ENCODE results near the gene SPPL2B. TPM values are rescaled to one million over a fixed set of nuclear protein-coding genes. Genes with fewer than 3 reads are reported as not detected.

SPPL2B gene
- total RNA-seq, 1 experiment from 2014 or later = 14.9 TPM

- Histone ChIP-seq H3K4me3 (no peak overlapping the region), H3K9me3 (no peaks in the 10 kb centered on the region), H3K27me3 (no peaks in the 10 kb centered on the region; the same call in 1 of the 2 replicates), H3K36me3 (no peaks in the 10 kb centered on the region)
- no peak for DNase-seq
Measured at GRCh38 chr19:2315121-2315817, 13.2 kb upstream of the SPPL2B start.

GRCh38 chr19:2315818-2316353 is 12.6 kb upstream of the SPPL2B start:
- DNase-seq = no peak
- Histone ChIP-seq H3K36me3 (no peaks in the 10 kb centered on the region), H3K9me3 (no peaks in the 10 kb centered on the region), H3K4me3 (no peak overlapping the region), H3K27me3 (no peaks in the 10 kb centered on the region; the same call in 1 of the 2 replicates)

- H3K4me3 ChIP-seq = no peak overlapping the region
- no peaks in the 10 kb centered on the region for H3K27me3 ChIP-seq
- no peaks in the 10 kb centered on the region for H3K36me3 ChIP-seq
- no peaks in the 10 kb centered on the region for H3K9me3 ChIP-seq
- no peak for DNase-seq
Measured at GRCh38 chr19:2317300-2317699, 11.2 kb upstream of the SPPL2B start.

- Histone ChIP-seq H3K9me3 (no peaks in the 10 kb centered on the region), H3K4me3 (no peak overlapping the region), H3K36me3 (no peaks in the 10 kb centered on the region), H3K27me3 (no peaks in the 10 kb centered on the region)
- no peak for DNase-seq
Measured at GRCh38 chr19:2317756-2318155, 10.7 kb upstream of the SPPL2B start.

- no peak for DNase-seq
- Histone ChIP-seq H3K27me3 (no peaks in the 10 kb centered on the region), H3K4me3 (no peak overlapping the region), H3K36me3 (no peaks in the 10 kb centered on the region), H3K9me3 (no peaks in the 10 kb centered on the region)
Measured at GRCh38 chr19:2318923-2319322, 9.6 kb upstream of the SPPL2B start.

GRCh38 chr19:2319551-2319950 is 8.9 kb upstream of the SPPL2B start:
- Histone ChIP-seq H3K36me3 (peaks cover under 1% of the 10 kb centered on the region; the same call in 1 of the 2 replicates), H3K9me3 (no peaks in the 10 kb centered on the region), H3K27me3 (no peaks in the 10 kb centered on the region), H3K4me3 (no peak overlapping the region)
- no peak for DNase-seq

GRCh38 chr19:2320049-2320448 is 8.4 kb upstream of the SPPL2B start:
- peaks cover 2% of the 10 kb centered on the region; the same call in 1 of the 2 replicates for H3K36me3 ChIP-seq
- H3K9me3 ChIP-seq = no peaks in the 10 kb centered on the region
- DNase-seq = no peak
- no peaks in the 10 kb centered on the region for H3K27me3 ChIP-seq
- no peak overlapping the region for H3K4me3 ChIP-seq

GRCh38 chr19:2320939-2321338 is 7.5 kb upstream of the SPPL2B start:
- Histone ChIP-seq H3K4me3 (no peak overlapping the region), H3K36me3 (peaks cover 4% of the 10 kb centered on the region), H3K27me3 (no peaks in the 10 kb centered on the region), H3K9me3 (no peaks in the 10 kb centered on the region)
- no peak for DNase-seq

GRCh38 chr19:2321565-2322283 is 6.8 kb upstream of the SPPL2B start:
- Histone ChIP-seq H3K9me3 (no peaks in the 10 kb centered on the region), H3K4me3 (no peak overlapping the region), H3K36me3 (peaks cover 11% of the 10 kb centered on the region), H3K27me3 (no peaks in the 10 kb centered on the region)
- no peak for DNase-seq

GRCh38 chr19:2323707-2324106 is 4.8 kb upstream of the SPPL2B start:
- DNase-seq = no peak
- Histone ChIP-seq H3K9me3 (no peaks in the 10 kb centered on the region), H3K4me3 (no peak overlapping the region), H3K27me3 (no peaks in the 10 kb centered on the region), H3K36me3 (peaks cover 15% of the 10 kb centered on the region)

GRCh38 chr19:2324220-2324948 is 4.1 kb upstream of the SPPL2B start:
- H3K4me3 ChIP-seq = no peak overlapping the region
- no peak for DNase-seq
- no peaks in the 10 kb centered on the region for H3K27me3 ChIP-seq
- H3K36me3 ChIP-seq = peaks cover 15% of the 10 kb centered on the region
- H3K9me3 ChIP-seq = no peaks in the 10 kb centered on the region

- H3K27me3 ChIP-seq = no peaks in the 10 kb centered on the region
- peaks cover 15% of the 10 kb centered on the region for H3K36me3 ChIP-seq
- DNase-seq = no peak
- no peaks in the 10 kb centered on the region for H3K9me3 ChIP-seq
- no peak overlapping the region for H3K4me3 ChIP-seq
Measured at GRCh38 chr19:2325281-2326046, 3.0 kb upstream of the SPPL2B start.

- Histone ChIP-seq H3K4me3 (peak overlapping the region; percentile 78), H3K9me3 (no peaks in the 10 kb centered on the region), H3K27me3 (no peaks in the 10 kb centered on the region), H3K36me3 (peaks cover 15% of the 10 kb centered on the region)
- DNase-seq = no peak
Measured at GRCh38 chr19:2326699-2327360, 1.7 kb upstream of the SPPL2B start.

- Histone ChIP-seq H3K36me3 (peaks cover 15% of the 10 kb centered on the region), H3K9me3 (no peaks in the 10 kb centered on the region), H3K27me3 (no peaks in the 10 kb centered on the region), H3K4me3 (peak overlapping the region; percentile 78)
- peak; percentile 62 for DNase-seq
Measured at GRCh38 chr19:2327773-2328400, 597 bp upstream of the SPPL2B start.

GRCh38 chr19:2329149-2329478 is 630 bp downstream of the SPPL2B start:
- no peaks in the 10 kb centered on the region for H3K27me3 ChIP-seq
- no peaks in the 10 kb centered on the region for H3K9me3 ChIP-seq
- H3K4me3 ChIP-seq = peak overlapping the region; percentile 78
- no peak for DNase-seq
- H3K36me3 ChIP-seq = peaks cover 15% of the 10 kb centered on the region

- no peak for DNase-seq
- Histone ChIP-seq H3K4me3 (peak overlapping the region; percentile 78), H3K27me3 (no peaks in the 10 kb centered on the region), H3K9me3 (no peaks in the 10 kb centered on the region), H3K36me3 (peaks cover 15% of the 10 kb centered on the region)
Measured at GRCh38 chr19:2329501-2329916, 1.0 kb downstream of the SPPL2B start.
